Cardiac fibroblast (primary cell): ENCODE measurements around the gene CFAP54.

Source experiments
- DNase-seq, 2 donors: peaks; one replicate each; pipeline versions ENCODE4 v3.0.0 to v3.0.0-alpha.2; 2010; ENCODE audit warnings: low read depth in 2 of 2
- H3K4me3 ChIP-seq, 2 donors: replicated peaks in 1 of 2; 1 replicate in 1 of 2; 2 replicates in 1 of 2; pipeline ENCODE4 v1.5.1; 2011; ENCODE audit warnings: low read depth in 2 of 2, low read length in 2 of 2, mild to moderate bottlenecking in 2 of 2, moderate library complexity in 1 of 2
- CTCF ChIP-seq: IDR thresholded peaks from one replicate; pipeline ENCODE4 v1.5.1; 2011; ENCODE audit warnings: low read depth, mild to moderate bottlenecking, low read length, inconsistent platforms

Gene CFAP54

GRCh38 chr12:96912261-96912660 lies 422.9 kb downstream of the CFAP54 start:
- H3K4me3 ChIP-seq = no peak overlapping the region
- no peak for DNase-seq
- no peak for TF ChIP-seq CTCF

- no peak for DNase-seq
- no peak overlapping the region for H3K4me3 ChIP-seq
- TF ChIP-seq CTCF = no peak
Measured at GRCh38 chr12:96912943-96913342, 423.6 kb downstream of the CFAP54 start.

GRCh38 chr12:96919510-96920210 lies 430.3 kb downstream of the CFAP54 start:
- H3K4me3 ChIP-seq = no peak overlapping the region
- no peak for TF ChIP-seq CTCF
- DNase-seq = no peak
